Measurements from ENCODE around the gene IFNGR1. TPM values are rescaled to one million over a fixed set of nuclear protein-coding genes. Genes with fewer than 3 reads are reported as not detected.
A peak's percentile ranks its signal among the peaks of the same experiment; 100 is the strongest.

Gene IFNGR1
- total and polyA plus RNA-seq, 10 of the 15 experiments (the other 5 are each of a cell fraction or from before 2014, with no cell fraction given), result 89.0 to 296 (median 138) TPM

DNA sequence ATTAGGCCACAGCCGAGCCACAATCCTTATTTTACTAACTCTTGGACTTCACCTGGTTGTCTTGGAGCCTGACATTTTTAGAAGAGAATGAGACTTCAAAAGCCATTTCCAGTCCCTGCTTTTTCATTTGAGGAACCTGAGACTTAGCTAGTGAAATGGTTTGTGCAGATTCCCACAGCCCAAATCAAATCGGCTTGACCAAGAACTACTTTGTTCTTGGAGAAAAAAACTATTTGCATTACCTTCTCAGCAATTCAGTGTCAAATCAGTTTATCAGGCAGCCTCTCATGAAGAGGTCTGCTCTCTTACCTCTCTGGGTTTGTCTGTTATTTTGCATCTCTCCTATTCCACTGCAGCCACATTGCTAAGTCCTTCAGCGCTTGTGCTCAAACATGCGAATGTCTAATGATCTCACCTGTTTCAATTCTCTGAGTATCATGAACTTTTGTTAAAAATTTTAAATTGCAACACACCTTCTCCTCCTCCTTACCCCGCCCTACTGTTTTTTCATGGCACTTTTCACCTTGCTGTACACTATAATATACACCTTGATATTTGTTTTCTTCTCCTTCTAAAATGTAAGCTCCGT, 573 bp upstream of the IFNGR1 start:
- H3K27ac ChIP-seq (ENCODE audit: control insufficient read depth, insufficient read depth), result peak overlapping the region; percentile 94
- no peaks in the 10 kb centered on the region; the same call in 2 of the 3 replicates for H3K9me3 ChIP-seq (replicated peaks; ENCODE audit: control insufficient read depth, insufficient read depth, low read length)
- in situ Hi-C loops (cut with MboI), result loop anchor here (5.0 kb wide), 1 partner anchor 117 kb away; no protein-coding TSS in a partner anchor
- peaks cover 21% of the 10 kb centered on the region for H3K4me1 ChIP-seq (ENCODE audit: control insufficient read depth, insufficient read depth, low read length)
- POLR2A ChIA-PET, result interaction anchor here (0.5 to 6.2 kb wide), 12 partner anchors 8 to 126 kb away, joined by 3 to 36 read pairs (median 4); no protein-coding TSS in a partner anchor
- H3K79me2 ChIP-seq (ENCODE audit: control insufficient read depth, insufficient read depth, low read length), result peaks cover 52% of the 10 kb centered on the region
- H4K20me1 ChIP-seq (ENCODE audit: control insufficient read depth, insufficient read depth), result no peaks in the 10 kb centered on the region
- FAIRE-seq (no peak), ATAC-seq (no peak; the same call in 2 of the 3 replicates), DNase-seq (ENCODE audit: low read depth, low spot score) (no peak)
- H3K9ac ChIP-seq (ENCODE audit: control insufficient read depth, insufficient read depth, low read length), result peak overlapping the region; percentile 86
- intact Hi-C loops (cut with micrococcal nuclease; ENCODE audit: unreplicated experiment), result loop anchor here (2.0 kb wide), 5 partner anchors 43 to 125 kb away; no protein-coding TSS in a partner anchor
- SMC1A ChIA-PET (ENCODE audit: uncharacterized antibody, unreplicated experiment), result interaction anchor here (0.5 to 5.9 kb wide), 14 partner anchors 11 to 1737 kb away, joined by 3 to 77 read pairs (median 4); no protein-coding TSS in a partner anchor
- 53% methylated on average over 6 of the region's 6 CpGs for WGBS (ENCODE audit: insufficient coverage, insufficient replicate concordance, low lambda C conversion rate, missing lambda C conversion rate)
- peak overlapping the region; percentile 90 for H3K4me2 ChIP-seq (ENCODE audit: control insufficient read depth, insufficient read depth)
- RAD21 ChIA-PET (ENCODE audit: unreplicated experiment), result interaction anchor here (0.7 to 1.6 kb wide), 15 partner anchors 8 to 439 kb away, joined by 3 to 6 read pairs (median 4); no protein-coding TSS in a partner anchor
- H2AFZ ChIP-seq (ENCODE audit: control insufficient read depth, low read depth, low read length), result peak overlapping the region; percentile 85
- CTCF ChIA-PET, result interaction anchor here (1.0 to 1.6 kb wide), 6 partner anchors 13 to 95 kb away, joined by 3 to 8 read pairs (median 3); no protein-coding TSS in a partner anchor
- no TSS peak for BruUV-seq (replicated peaks)
- peak overlapping the region; percentile 91 for H3K4me3 ChIP-seq
- 0 out of 4 replicates have a peak, but pooled peaks cover 0 to under 1% of the 10 kb centered on the region in 2 experiments for H3K36me3 ChIP-seq (ENCODE audit: control insufficient read depth in 2 of 2, insufficient read depth in 2 of 2, low read length in 1 of 2)
- H3K27me3 ChIP-seq (replicated peaks in 1 of 2; ENCODE audit: control insufficient read depth in 2 of 2, insufficient read depth in 2 of 2, low read length in 1 of 2), result no peaks in the 10 kb centered on the region
- TF ChIP-seq ZNF24 (IDR thresholded peaks at IDR 0.05), result no peak
- TF ChIP-seq, protein P1, sequence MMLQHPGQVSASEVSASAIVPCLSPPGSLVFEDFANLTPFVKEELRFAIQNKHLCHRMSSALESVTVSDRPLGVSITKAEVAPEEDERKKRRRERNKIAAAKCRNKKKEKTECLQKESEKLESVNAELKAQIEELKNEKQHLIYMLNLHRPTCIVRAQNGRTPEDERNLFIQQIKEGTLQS (IDR thresholded peaks at IDR 0.05; ENCODE audit: borderline replicate concordance, extremely low read depth, low read depth, low read length), result no peak
- TF ChIP-seq RB1 (IDR thresholded peaks at IDR 0.05; ENCODE audit: borderline replicate concordance), result no peak
- TF ChIP-seq, protein P2, sequence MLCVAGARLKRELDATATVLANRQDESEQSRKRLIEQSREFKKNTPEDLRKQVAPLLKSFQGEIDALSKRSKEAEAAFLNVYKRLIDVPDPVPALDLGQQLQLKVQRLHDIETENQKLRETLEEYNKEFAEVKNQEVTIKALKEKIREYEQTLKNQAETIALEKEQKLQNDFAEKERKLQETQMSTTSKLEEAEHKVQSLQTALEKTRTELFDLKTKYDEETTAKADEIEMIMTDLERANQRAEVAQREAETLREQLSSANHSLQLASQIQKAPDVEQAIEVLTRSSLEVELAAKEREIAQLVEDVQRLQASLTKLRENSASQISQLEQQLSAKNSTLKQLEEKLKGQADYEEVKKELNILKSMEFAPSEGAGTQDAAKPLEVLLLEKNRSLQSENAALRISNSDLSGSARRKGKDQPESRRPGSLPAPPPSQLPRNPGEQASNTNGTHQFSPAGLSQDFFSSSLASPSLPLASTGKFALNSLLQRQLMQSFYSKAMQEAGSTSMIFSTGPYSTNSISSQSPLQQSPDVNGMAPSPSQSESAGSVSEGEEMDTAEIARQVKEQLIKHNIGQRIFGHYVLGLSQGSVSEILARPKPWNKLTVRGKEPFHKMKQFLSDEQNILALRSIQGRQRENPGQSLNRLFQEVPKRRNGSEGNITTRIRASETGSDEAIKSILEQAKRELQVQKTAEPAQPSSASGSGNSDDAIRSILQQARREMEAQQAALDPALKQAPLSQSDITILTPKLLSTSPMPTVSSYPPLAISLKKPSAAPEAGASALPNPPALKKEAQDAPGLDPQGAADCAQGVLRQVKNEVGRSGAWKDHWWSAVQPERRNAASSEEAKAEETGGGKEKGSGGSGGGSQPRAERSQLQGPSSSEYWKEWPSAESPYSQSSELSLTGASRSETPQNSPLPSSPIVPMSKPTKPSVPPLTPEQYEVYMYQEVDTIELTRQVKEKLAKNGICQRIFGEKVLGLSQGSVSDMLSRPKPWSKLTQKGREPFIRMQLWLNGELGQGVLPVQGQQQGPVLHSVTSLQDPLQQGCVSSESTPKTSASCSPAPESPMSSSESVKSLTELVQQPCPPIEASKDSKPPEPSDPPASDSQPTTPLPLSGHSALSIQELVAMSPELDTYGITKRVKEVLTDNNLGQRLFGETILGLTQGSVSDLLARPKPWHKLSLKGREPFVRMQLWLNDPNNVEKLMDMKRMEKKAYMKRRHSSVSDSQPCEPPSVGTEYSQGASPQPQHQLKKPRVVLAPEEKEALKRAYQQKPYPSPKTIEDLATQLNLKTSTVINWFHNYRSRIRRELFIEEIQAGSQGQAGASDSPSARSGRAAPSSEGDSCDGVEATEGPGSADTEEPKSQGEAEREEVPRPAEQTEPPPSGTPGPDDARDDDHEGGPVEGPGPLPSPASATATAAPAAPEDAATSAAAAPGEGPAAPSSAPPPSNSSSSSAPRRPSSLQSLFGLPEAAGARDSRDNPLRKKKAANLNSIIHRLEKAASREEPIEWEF (IDR thresholded peaks at IDR 0.05; ENCODE audit: insufficient replicate concordance, low read depth, low read length), result peak; percentile 30
- peak; percentile 48; the same call in 1 of the 2 replicates for TF ChIP-seq MTA2 (IDR thresholded peaks at IDR 0.05; ENCODE audit: low read depth)
- TF ChIP-seq IKZF2 (IDR thresholded peaks at IDR 0.05), result 0 out of 4 replicates have a peak, but pooled peaks have one; percentile 63 to 66
- TF ChIP-seq, protein P3, sequence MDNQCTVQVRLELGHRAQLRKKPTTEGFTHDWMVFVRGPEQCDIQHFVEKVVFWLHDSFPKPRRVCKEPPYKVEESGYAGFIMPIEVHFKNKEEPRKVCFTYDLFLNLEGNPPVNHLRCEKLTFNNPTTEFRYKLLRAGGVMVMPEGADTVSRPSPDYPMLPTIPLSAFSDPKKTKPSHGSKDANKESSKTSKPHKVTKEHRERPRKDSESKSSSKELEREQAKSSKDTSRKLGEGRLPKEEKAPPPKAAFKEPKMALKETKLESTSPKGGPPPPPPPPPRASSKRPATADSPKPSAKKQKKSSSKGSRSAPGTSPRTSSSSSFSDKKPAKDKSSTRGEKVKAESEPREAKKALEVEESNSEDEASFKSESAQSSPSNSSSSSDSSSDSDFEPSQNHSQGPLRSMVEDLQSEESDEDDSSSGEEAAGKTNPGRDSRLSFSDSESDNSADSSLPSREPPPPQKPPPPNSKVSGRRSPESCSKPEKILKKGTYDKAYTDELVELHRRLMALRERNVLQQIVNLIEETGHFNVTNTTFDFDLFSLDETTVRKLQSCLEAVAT (IDR thresholded peaks at IDR 0.05), result 0 out of 2 replicates have a peak, but pooled peaks have one; percentile 54
- TF ChIP-seq, protein P4, sequence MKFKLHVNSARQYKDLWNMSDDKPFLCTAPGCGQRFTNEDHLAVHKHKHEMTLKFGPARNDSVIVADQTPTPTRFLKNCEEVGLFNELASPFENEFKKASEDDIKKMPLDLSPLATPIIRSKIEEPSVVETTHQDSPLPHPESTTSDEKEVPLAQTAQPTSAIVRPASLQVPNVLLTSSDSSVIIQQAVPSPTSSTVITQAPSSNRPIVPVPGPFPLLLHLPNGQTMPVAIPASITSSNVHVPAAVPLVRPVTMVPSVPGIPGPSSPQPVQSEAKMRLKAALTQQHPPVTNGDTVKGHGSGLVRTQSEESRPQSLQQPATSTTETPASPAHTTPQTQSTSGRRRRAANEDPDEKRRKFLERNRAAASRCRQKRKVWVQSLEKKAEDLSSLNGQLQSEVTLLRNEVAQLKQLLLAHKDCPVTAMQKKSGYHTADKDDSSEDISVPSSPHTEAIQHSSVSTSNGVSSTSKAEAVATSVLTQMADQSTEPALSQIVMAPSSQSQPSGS (IDR thresholded peaks at IDR 0.05; ENCODE audit: low read length), result 0 out of 2 replicates have a peak, but pooled peaks have one; percentile 32
- TF ChIP-seq NR2F1 (conservative IDR thresholded peaks at IDR 0.05), result 0 out of 2 replicates have a peak, but pooled peaks have one; percentile 2

Data from GM12878 (cell line).